GM21786 (cell line): ENCODE measurements around the gene ERH.

ENCODE experiments used
- ATAC-seq: cut with Tn5 transposase; IDR thresholded peaks from one replicate; pipeline ENCODE4 v1.9.1; 2021; ENCODE audit not compliant: unreplicated experiment

Gene ERH

DNA sequence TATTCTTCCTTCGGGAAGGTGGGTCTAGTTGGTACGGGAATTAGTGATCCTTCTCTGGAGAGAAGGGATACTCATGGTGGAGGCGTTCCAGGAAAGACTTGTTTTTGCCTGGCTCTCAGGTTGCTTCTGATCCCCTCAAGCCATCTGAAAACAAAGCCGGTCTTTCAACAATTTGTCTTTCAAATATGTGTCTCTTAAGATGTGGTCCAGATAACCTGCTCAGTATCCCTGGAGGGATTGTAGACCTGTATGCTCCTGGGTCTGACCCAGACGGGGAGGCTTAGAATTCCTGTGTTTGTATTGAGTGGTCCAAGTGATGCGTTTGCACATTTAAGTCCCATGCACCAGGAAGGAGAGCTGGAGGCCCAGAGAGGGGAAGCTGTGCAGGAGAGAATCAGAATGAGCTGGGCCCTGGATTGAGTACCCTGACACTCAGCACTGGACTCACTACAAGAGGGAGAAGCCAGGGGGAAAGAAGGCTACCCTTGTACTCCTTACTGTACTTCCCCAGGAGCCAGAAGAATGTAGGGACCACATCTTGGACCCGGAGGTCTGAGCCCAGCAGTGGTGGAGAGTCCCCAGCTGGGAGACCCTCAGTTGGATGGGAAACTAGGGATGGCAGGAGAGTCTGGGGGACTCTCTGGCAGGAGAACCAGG lies 40.4 kb downstream of the ERH start:
- ATAC-seq, result no peak

DNA sequence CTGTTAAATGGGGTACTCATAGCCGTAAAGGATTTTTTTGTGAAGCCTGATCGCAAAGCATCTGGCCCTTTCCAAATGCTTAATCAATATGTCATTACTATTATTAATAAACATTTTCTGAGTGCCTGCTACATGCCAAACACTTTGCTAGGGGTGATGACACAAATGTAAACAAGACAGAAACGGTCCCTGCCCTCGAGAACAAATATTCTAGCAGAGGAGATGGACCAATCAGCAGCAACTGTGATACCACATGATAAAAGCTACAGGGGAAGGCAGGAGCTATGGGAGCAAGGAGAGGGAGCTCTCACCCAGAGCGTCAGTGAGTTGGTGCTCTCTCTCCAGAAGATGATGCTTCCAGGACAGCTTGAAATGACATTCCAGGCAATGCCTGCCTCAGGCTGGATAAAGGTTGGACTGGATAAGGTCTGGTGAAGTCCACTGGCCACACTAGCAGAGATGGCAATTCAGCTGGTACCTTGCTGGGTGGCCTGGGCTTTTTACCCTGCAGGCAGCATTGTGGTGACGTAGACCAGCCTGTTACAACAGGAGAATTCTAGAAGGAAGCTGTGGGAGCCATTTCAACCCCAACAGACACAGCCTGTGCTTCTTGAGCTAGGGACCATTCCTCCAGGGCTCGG lies 41.1 kb downstream of the ERH start:
- ATAC-seq, result no peak

DNA sequence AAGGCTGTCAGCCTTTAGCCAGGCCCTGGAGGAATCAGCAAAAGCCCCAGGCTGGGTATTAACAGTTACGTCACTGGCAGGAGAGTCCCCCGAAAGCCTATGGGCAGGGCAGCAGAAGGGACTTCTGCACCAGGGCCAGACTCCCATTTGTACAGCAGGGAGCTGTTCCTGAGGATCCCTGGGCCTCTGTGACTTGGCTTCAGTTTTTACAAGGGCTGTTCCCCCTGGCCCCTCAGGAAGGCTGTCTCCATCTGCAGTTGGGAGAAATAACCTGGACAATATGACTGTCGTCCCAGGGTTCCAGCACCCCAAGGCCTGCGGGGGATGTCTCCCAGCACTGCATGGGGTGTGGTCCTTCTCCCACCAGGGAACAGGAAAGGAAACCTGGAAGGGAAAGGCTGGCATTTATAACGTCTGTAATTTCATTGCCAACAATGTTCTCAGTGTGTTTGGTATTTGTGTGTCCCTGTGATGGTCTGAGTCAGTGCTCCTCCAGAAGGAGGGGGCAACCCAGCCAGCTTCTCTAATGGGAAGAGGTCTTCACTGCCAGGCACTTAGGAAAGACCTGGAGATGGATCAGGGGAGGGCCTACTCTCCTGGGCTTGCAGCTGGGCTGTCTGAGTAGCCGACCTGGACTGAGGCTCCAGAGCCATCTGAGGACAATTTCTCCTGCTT lies 42.4 kb downstream of the ERH start:
- no peak for ATAC-seq

DNA sequence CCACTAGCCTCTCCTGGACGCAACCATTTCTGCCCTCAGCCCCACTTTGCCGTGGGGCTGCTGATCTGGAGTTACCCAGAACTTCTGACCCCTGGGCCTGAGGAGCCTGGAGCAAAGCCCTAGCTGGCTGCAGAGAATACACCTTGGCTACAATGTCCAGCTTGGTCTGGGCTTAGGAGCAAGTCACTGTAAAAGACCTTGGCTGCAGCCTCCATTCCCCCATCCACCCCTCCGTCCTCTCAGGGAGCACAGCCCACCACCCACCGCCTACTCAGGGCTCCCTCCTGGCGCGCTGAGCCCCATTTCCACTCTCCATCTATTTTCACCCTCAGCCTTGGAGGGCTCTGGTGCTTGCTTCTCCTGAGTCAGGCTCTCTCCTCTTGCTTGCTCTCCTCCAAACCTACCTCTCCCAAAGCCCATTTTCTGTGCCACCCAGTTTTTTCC lies 42.9 kb downstream of the ERH start:
- ATAC-seq, result no peak

DNA sequence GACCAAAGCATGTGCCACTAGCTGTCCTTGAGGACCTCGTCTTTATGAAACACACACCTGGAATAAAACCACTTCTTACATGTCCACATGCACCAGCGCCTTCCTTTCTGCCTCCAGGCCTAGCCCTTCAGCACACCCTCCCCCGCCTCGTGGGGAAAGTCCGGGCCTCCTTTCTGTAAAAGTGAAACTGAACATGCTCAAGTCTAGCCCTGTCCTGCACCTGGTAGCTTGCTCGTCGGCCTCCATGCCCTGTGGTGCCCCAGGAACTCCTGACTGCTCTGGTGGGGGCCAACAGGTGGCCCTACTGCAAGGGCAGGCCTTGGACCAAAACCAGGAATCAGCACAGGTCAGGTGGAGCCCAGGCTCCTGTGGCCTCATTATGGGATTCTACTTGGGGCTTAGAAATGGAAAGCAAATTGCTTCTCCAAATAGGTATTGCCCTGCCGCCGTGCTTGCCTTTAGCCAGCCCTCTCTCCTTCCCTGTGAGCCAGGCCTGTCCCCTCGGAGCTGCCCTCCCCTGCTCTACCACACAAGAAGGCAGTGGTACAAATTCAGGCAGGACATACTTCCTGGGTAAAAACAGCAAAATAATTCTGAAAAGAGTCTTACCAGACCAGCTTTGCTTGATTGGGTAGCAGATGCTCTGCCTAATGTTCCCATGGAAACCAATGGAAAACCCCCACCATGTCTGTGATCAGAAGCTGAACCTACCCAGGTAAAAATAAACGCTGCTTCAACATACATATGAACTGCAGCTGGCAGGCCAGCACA lies 43.5 kb downstream of the ERH start:
- peak; percentile 86 for ATAC-seq

DNA sequence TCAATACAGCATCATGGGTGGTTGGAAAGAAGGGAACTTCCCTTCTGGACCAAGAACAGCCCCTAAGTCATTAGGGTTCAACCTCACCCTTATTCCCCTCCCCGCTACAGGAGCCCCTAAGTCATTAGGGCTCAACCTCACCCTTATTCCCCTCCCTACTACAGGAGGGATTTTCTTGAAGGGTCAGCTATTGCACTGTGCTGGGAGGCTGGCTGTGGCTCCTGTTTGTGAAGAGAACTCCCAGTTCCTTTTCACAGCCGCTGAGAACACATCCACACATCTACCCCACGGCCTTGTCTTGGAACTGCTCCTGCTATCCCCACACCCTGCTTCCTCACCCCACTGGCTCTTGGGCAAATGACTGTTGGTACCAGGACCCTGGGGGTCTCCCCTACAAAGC lies 44.9 kb downstream of the ERH start:
- ATAC-seq, result no peak

DNA sequence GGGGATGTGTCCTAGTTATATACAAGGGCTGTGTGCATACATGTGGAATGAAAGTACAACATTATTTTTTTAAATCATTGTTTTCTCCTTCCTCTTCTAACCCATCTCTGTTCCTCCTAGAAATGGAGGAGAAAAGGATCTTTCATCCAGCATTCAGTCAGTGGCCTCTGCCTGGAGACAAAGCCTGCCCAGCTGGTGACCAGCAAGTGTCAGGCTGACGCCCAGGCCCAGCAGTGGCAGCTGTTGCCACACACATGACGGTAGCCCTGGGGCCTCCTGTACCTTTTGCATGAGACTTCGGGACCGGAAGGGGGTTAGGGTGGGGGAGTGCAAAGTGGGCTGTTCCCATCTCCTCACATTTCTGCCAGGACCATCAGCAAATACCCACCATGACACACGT lies 46.2 kb downstream of the ERH start:
- no peak for ATAC-seq

DNA sequence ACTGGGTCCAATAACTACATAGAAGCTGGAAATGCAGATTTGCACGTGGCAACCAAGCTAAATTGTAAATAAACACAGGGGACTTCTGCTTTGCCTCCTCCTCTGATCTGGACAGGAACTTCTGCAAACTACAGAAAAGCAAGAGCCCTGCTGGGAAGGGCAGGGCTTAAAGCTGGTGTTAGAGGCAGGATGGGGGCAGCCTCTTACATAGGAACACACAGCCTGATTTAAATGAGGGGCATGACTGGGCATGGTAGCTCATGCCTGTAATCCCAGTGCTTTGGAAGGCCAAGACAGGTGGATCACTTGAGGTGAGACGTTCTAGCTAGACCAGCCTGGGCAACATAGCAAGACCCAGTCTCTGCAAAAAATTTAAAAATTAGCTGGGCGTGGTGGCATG lies 46.7 kb downstream of the ERH start:
- no peak for ATAC-seq

DNA sequence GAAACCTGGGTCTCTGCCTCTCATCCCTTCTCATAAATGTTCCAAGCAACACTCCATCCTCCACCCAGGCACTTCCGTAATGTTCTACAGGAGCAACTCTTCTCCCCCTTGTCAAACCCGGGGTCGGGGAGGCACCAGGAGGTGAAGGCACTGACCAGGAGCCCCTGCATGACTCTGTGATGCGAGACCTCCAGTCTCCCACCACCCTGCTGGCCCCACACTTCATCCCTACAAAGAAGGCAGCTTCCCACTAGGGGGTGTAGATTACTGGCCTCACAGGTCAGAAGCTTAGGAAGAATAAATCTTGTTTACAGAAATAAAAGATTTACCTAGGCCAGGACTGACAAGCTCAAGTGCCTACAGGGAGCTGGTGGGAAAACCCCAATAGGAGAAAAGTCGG lies 47.2 kb downstream of the ERH start:
- ATAC-seq, result no peak

DNA sequence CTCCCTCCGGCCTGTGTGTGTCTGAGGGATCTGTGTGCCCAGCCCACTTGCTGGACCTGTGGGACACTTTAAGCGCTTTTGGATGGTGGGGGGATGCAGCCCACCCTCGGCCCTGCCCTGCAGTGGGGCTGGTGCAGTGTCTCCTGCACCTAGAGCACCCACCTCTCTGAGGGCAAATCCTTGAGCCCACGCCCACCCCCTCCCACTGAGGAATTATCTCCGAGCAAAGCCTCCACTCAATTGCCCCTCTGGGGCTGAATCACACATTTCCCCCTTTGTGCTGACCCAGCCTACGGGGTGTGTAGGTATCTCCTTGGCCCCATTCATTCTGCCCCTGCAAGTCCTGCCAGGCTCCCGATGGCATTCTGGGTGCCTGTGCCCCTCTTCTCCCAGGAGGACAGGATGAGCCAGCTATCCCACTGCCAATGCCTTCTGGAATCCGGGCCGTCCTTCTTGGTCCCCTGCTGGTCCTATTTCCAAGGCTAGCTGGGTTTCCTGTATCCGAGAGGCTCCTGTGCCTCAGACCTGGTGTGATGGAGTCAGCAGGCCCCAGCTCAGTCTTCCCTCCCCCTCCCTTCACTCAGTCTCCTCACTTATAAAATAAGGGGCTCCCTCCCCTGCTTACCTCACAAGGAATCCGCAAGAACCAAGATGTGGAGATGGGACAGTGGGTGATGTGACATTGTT lies 48.9 kb downstream of the ERH start:
- ATAC-seq, result no peak

DNA sequence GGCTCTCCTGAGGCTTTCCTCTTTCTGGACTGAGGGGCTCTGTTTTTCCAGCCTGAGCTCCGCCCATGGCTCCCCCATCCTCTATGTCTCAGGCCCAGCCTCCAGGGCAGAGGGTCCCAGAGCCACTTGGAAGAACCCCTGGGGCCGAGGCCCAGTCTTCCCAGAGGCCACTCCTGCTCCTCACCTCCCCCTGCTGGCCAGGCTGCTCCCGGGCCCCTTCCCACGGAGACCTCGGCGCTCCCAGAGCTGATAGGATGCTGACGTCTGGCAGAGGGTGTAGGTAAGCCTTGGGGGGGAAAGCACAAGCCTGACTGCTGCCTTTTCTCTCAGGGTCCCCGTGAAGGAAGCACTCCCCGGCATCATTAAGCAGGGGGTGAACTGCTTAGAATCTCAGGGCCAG lies 51.4 kb downstream of the ERH start:
- no peak for ATAC-seq

DNA sequence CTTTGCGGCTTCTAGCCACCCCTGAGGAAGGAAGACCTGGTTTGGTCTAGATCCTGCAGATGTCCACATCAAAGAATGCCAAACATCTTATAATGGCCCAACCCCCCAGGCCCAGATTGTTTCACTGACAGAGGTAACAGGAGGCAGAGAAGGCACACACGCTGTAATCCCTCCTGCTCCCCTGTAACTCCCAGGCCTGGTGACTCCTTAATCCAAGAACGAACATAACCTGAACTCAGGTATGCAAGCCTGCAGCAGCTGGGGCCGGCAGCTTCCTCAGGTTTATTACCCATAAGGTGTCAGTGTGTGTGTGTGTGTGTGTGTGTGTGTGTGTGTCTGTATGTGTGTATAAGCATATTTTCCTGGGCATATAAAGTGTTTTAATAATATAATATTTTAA lies 52.7 kb downstream of the ERH start:
- no peak for ATAC-seq

DNA sequence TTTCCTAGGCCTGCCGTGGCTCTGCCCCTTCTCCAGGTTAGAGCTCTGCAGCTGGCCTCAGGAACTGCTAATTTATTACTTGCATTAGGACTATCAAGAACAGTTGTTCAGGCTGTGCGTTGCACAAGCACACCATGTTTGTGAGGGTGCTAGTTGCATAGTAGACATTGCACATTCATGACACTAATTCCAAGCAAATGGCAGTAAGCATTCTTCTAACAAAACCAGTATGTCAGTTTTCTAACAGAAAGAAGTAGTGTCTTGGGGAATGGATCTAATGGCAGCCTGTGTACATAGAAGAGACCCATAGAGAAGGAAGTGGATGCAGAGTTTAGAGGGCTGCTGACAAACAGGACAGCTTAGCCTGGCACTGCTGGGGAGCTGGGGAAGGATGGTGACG lies 53.9 kb downstream of the ERH start:
- ATAC-seq, result no peak

DNA sequence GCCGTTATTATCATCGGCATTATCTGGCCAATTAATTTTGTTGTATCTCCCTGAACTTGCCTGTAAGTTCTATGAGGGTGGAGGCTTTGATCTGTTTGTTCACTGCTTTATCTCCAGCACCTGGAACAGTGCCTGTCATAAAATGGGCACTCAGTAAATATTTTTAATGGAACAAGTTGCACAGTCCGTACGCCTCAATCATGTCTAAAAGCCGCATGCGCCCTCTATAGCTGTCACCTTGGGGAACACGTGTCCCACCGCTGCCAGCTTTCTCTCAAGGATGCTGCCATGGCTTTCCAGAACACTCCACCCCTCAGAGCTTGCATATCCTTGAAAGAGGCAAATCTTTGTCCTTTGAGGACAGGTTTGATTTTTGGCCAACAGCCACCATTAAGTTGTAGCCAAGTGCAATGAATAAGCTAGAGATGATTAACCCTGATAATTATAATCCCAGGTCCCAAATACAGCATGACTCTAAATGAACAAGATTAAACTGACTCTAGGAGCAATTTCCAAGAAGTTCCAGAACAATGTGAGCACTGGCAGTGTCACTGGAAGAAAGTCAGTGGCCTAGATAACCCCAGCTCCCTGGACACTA lies 55.1 kb downstream of the ERH start:
- ATAC-seq, result no peak

DNA sequence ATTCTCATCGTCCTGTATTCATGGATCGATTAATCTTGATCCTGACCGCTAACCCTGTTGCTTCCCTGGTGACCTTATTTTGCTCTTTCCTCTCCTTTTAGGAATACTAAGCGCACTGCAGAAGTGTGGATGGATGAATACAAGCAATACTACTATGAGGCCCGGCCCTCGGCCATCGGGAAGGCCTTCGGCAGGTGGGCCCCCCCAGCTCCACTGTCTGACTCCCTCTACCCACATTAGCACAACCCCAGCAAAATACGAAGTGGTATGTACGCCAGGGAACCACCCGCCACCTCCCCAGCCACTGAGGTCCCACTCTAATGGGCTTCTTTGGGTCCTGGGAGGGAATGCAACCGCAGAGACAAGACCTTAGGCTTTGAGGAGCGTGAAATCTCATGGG lies 58.7 kb downstream of the ERH start:
- no peak for ATAC-seq

DNA sequence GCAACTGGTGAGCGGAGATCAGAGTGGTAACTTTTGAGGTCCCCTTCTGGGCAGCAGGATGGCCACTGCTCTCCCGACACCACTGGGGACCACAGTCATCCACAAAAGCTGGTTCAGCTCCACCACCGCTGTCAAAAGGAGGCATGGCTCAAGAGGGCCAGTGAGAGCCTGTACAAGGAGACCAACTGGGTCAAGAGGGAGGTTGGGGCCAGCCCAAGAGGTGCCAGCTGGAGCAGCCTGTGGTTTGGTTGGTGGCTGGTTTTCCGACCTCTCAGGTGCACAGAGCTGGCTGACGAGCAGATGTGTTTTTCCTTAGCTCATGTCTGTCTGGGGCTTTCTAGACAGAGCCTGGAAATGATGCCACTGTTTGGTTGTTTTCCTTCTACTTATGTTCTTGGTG lies 60.1 kb downstream of the ERH start:
- no peak for ATAC-seq

DNA sequence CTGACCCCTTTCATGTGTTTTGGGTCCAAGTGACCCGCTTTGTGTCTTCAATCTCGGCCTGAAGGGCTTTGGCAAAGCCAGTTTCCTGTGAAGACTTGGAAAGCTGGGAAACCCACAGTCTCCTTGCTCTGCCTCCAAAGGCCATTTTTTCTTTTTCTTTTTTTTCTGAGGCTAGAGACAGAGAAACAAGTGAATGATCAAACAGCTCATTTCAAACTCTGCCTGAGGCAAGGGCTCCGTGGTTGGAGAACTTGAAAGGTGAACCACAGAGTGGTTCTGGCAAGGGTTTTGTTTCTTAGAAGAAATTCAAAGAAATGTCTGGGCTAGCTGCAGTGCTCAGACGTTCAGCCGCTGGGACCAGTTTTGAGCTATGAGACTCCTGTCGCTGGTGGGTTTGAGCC lies 62.7 kb downstream of the ERH start:
- ATAC-seq, result no peak

DNA sequence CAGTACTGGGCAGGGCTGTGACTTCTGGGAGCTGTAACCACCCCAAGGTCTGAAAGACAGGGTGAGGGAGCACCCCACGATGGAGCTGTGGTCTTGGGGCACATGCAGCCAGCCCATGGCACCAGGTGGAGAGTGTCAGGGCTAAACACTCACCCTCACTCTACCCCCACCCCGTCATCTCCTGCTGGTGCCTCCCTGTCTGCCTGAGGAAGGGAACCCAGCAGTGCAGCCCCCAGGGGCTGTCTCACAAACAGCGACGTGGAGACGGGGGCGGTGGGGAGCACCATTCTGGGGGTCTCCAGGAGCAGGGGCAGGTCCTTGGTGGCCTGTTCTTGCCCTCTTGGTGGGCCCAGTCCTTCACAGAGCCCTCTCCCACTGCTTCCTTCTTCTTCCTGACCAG lies 63.5 kb downstream of the ERH start:
- no peak for ATAC-seq

DNA sequence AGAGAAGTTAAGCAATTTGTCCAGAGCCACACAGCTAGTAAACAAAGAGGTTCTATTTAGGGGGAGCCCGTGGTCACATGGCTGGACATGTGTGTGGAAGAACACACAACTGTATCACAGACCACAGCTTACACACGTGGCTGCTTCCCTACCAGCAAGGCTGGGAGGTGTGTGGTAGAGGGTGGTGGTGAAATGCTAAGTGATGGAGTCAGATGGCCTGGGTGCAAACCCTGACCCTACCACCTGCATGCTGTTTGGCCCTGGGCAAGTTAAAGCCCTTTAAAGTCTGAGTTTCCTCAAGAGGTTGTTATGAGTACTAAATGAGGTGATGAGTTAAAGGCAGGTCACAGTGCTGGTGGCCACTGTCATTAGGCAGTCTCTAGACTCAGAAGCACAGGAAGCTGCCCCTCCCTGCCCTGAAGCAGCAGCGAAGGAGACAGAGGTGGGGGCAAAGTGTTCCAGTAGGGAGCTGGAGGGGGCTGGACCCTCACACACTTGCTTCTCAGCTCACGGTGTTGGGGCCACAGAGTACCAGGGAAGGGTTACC lies 64.2 kb downstream of the ERH start:
- no peak for ATAC-seq

DNA sequence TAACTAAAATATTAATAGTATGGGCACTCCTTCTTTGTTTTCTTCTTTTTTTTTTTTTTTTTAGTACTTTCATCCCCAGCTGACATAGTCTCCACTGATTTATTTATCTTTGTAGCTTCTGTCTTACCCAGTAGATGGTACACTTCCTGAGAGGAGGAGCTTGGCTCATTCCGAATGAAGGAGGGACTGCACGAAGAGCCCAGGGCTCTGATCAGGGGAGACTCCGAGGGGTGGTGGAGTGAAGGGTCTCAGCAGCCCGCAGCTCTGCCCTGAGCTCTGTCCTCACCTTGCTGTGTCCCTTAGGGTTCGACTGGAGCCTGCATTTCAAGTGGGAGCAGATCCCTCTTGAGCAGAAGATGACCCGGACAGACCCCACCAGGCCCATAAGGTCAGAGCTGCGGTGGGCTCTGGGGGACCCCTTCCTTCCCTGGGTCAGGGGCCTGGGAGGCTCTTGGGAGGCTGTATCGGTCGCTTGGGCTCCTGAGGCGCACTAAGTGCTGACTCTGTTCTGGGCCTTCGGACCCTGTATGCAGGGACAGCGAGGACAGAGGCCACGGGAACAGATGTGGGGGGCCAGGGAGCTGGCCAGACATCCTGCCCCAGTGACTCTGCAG lies 65.2 kb downstream of the ERH start:
- no peak for ATAC-seq
